HEK293T (cell line): ENCODE data around the gene SLC44A3.

Experiments
- CTCF ChIA-PET: fragments of 350-600 bp; formaldehyde crosslinking; extraction: SDS; loops from one replicate; lab custom pipeline; 2021; ENCODE audit warnings: antibody characterized with exemption, inconsistent platforms; lab: Yijun Ruan, JAX
- POLR2A ChIA-PET: fragments of 350-600 bp; formaldehyde crosslinking; extraction: SDS; loops from one replicate; lab custom pipeline; 2020; ENCODE audit warnings: antibody characterized with exemption, inconsistent platforms; lab: Yijun Ruan, JAX
- DNase-seq: peaks from one replicate; pipeline ENCODE4 v3.0.0; 2012; ENCODE audit warnings: mixed read lengths; ENCODE audit errors: extremely low spot score
- ARNT ChIP-seq: fragments of 450-650 bp; IDR thresholded peaks from 2 replicates; pipeline ENCODE4 v1.6.1; 2017; ENCODE audit warnings: mild to moderate bottlenecking
- BHLHE40 ChIP-seq: fragments of 450-650 bp; IDR thresholded peaks from 2 replicates; pipeline ENCODE4 v1.6.1; 2016; ENCODE audit warnings: mild to moderate bottlenecking, moderate library complexity, borderline replicate concordance
- CTBP1 ChIP-seq: fragments of 450-650 bp; IDR thresholded peaks from 2 replicates; pipeline ENCODE4 v1.6.1; 2016; ENCODE audit warnings: borderline replicate concordance
- ELF4 ChIP-seq: fragments of 450-650 bp; IDR thresholded peaks from 2 replicates; pipeline ENCODE4 v1.6.1; 2017; ENCODE audit warnings: antibody characterized with exemption
- FOXA1 ChIP-seq: fragments of 450-650 bp; IDR thresholded peaks from 2 replicates; pipeline ENCODE4 v1.6.1; 2016; ENCODE audit warnings: mild to moderate bottlenecking
- FOXK2 ChIP-seq: fragments of 450-650 bp; IDR thresholded peaks from 2 replicates; pipeline ENCODE4 v1.6.1; 2016; ENCODE audit warnings: mild to moderate bottlenecking
- FOXM1 ChIP-seq: fragments of 450-650 bp; IDR thresholded peaks from 2 replicates; pipeline ENCODE4 v1.6.1; 2017; ENCODE audit warnings: mild to moderate bottlenecking, borderline replicate concordance
- HDGF ChIP-seq: fragments of 450-650 bp; IDR thresholded peaks from 2 replicates; pipeline ENCODE4 v1.6.1; 2017; ENCODE audit warnings: antibody characterized with exemption, borderline replicate concordance
- L3MBTL2 ChIP-seq: fragments of 450-650 bp; conservative IDR thresholded peaks from 2 replicates; pipeline ENCODE4 v1.6.1; 2016; ENCODE audit warnings: mild to moderate bottlenecking
- LEF1 ChIP-seq: fragments of 450-650 bp; IDR thresholded peaks from 2 replicates; pipeline ENCODE4 v1.6.1; 2017; ENCODE audit warnings: mild to moderate bottlenecking, borderline replicate concordance
- NFRKB ChIP-seq: fragments of 450-650 bp; IDR thresholded peaks from 2 replicates; pipeline ENCODE4 v1.6.1; 2016; ENCODE audit warnings: mild to moderate bottlenecking, moderate library complexity
- SP1 ChIP-seq: fragments of 450-650 bp; IDR thresholded peaks from 2 replicates; pipeline ENCODE4 v1.6.1; 2017
- SUZ12 ChIP-seq: fragments of 450-650 bp; IDR thresholded peaks from 2 replicates; pipeline ENCODE4 v1.6.1; 2016; ENCODE audit warnings: mild to moderate bottlenecking
- TARDBP ChIP-seq: fragments of 450-650 bp; IDR thresholded peaks from 2 replicates; pipeline ENCODE4 v1.6.1; 2016
- ZNF384 ChIP-seq: fragments of 450-650 bp; IDR thresholded peaks from 2 replicates; pipeline ENCODE4 v1.6.1; 2016
- TF ChIP-seq, protein P1 (sequence below): fragments of 450-650 bp; IDR thresholded peaks from 2 replicates; pipeline ENCODE4 v1.6.1; 2016

The SLC44A3 gene

DNA sequence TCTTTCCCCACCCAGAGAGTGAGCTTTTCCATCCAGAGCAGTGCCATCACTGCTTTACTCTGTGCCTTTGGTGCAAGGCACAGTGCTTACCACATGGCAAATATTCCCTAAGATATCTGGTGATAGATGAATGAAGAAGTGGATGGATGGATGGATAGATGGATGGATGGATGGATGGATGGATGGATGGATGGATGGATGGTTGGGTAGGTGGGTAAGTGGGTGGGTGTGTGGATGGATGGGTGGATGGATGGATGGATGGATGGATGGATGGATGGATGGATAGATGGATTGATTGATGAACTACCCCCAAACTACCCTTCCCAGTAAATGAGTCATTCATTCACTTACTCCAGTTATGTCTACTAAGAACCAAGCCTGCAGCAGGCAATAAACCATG, 42.9 kb upstream of the SLC44A3 start:
- CTCF ChIA-PET, result no interaction called here
- DNase-seq, result no peak
- TF ChIP-seq FOXK2, result no peak
- no peak for TF ChIP-seq FOXM1
- no peak for TF ChIP-seq L3MBTL2
- no peak for TF ChIP-seq ZNF384
- no peak for TF ChIP-seq BHLHE40
- TF ChIP-seq TARDBP, result no peak
- TF ChIP-seq, protein P1, sequence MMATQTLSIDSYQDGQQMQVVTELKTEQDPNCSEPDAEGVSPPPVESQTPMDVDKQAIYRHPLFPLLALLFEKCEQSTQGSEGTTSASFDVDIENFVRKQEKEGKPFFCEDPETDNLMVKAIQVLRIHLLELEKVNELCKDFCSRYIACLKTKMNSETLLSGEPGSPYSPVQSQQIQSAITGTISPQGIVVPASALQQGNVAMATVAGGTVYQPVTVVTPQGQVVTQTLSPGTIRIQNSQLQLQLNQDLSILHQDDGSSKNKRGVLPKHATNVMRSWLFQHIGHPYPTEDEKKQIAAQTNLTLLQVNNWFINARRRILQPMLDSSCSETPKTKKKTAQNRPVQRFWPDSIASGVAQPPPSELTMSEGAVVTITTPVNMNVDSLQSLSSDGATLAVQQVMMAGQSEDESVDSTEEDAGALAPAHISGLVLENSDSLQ, result no peak
- no peak for TF ChIP-seq SUZ12
- TF ChIP-seq HDGF, result no peak
- TF ChIP-seq LEF1, result no peak
- no peak for TF ChIP-seq ELF4
- no peak for TF ChIP-seq ARNT
- no peak for TF ChIP-seq SP1
- TF ChIP-seq FOXA1, result no peak
- no peak for TF ChIP-seq CTBP1
- TF ChIP-seq NFRKB, result no peak
- POLR2A ChIA-PET, result no interaction called here

DNA sequence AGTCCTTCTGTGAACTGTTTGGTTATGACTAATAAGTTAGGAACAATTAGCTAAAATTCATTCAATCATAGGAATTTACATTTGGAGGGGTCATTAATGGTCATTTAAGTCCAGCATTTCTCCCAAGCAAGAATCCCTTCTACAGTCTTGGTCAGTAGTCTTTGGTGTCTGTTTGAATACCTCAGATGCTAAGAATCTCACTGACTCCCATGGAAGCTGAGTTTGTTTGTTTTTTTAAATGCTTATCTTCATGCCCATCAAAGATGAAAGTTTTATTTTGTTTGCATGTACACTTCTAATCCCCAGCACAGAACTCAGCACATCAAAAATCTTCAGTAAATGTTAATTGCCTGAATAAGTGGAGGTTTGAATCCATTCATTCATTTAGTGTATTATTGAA, 41.3 kb upstream of the SLC44A3 start:
- TF ChIP-seq SUZ12 (no peak), L3MBTL2 (no peak), BHLHE40 (no peak), FOXK2 (no peak), SP1 (no peak), ZNF384 (no peak), FOXA1 (no peak), NFRKB (no peak)
- ChIA-PET POLR2A (no interaction called here), CTCF (no interaction called here)
- DNase-seq, result no peak

DNA sequence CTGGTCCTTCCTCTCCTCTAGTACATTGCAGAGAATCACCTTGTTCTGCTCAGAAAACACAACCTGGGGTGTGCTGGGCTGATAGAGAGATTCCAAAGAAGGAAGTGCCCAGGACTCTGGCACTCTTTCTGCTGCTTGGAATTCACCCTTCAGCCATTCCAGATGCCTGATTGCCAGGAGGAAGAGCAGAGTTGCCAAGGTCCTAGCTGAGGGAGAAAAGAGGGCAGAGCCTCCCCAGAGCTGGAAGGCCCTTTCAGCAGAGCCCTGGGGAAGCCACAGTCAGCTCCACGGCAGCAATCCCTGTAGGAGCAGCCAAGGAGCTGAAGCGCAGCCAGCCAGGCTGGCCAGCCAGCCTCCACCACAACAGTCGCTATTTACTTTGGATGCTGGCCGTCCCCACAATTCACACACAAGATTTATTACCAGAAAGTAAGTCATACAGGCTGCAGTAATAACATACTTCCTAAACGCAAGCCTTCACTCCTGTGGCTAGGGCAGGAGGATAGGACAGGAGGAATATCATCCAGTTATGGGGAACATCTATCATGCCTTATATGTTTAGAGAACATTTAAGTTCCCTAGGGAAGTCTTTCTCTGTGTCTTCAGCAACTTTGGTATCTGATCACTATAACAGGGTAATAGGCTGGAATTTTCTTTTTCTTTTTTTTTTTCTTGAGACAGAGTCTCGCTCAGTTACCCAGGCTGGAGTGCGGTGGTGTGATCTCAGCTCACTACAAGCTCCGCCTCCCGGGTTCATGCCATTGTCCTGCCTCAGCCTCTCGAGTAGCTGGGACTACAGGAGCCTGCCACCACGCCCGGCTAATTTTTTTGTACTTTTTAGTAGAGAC, 36.6 kb upstream of the SLC44A3 start:
- DNase-seq, result peak; percentile 26
- no peak for TF ChIP-seq ZNF384
- TF ChIP-seq, protein P1, result peak; percentile 38; the same call in 1 of the 2 replicates
- CTCF ChIA-PET, result no interaction called here
- POLR2A ChIA-PET, result no interaction called here

DNA sequence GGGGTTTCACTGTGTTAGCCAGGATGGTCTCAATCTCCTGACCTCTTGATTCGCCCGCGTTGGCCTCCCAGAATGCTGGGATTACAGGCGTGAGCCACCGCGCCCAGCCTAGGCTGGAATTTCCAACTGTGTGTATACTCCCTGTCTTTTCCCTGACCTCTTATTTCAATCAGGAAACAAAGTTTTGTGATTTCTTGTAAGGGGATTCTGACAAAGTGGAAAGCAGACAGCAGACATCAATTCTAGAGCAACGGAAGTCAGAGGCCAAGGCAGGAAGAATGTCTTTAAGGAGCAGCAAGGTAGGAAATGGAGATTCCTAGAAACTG, 36.0 kb upstream of the SLC44A3 start:
- POLR2A ChIA-PET, result no interaction called here
- CTCF ChIA-PET, result no interaction called here
- DNase-seq, result no peak
- TF ChIP-seq L3MBTL2 (no peak), SP1 (no peak), ELF4 (no peak), BHLHE40 (no peak), ZNF384 (no peak), FOXM1 (no peak), HDGF (no peak), FOXA1 (no peak), TARDBP (no peak), CTBP1 (no peak), SUZ12 (no peak), FOXK2 (no peak), NFRKB (no peak), ARNT (no peak)

DNA sequence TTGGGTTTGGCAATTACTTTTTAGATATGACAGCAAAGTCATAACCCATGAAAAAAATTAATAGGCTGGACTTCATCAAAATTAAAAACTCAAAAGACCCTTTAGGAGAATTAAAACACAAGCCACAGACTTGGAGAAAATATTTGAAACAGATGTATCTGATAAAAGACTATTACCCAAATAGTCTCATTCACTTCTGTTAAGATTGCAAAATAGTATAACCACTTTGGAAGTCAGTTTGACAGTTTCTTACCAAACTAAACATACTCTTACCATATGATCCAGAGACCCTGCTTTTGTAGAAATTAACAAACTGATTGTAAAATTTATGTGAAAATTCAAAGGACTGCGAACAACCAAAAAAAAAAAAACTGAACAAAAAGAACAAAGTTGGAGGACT, 32.5 kb upstream of the SLC44A3 start:
- CTCF ChIA-PET, result no interaction called here
- TF ChIP-seq FOXM1, result no peak
- TF ChIP-seq BHLHE40, result no peak
- TF ChIP-seq ELF4, result no peak
- TF ChIP-seq ARNT, result no peak
- no peak for TF ChIP-seq FOXA1
- TF ChIP-seq TARDBP, result no peak
- no peak for TF ChIP-seq NFRKB
- no peak for TF ChIP-seq SP1
- no peak for TF ChIP-seq HDGF
- no peak for TF ChIP-seq SUZ12
- TF ChIP-seq FOXK2, result no peak
- TF ChIP-seq, protein P1, result no peak
- TF ChIP-seq L3MBTL2, result no peak
- TF ChIP-seq ZNF384, result no peak
- no peak for TF ChIP-seq CTBP1
- no peak for TF ChIP-seq LEF1
- POLR2A ChIA-PET, result no interaction called here
- no peak for DNase-seq

DNA sequence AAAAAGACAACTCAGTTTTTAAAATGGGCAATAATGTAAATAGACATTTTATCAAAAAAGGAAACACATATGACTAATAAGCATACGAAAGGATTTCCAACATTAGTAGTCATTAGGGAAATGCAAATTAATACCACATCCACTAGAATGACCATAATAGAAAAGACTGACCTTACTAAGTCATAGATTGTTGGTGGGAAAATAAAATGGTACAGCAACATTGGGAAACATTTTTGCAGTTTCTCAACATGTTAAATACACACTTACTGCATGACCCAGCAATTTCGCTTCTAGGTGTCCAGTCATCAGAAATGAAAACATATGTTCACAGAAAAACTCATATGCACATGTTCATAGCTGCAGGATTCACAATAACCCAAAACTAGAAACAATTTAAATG, 29.9 kb upstream of the SLC44A3 start:
- ChIA-PET POLR2A (no interaction called here), CTCF (no interaction called here)

More for the DNA sequence above, 29.9 kb upstream of the SLC44A3 start:
- TF ChIP-seq L3MBTL2, result no peak
- no peak for TF ChIP-seq FOXM1
- TF ChIP-seq NFRKB, result no peak
- TF ChIP-seq LEF1, result no peak
- no peak for TF ChIP-seq BHLHE40
- no peak for TF ChIP-seq ARNT
- TF ChIP-seq SUZ12, result no peak
- TF ChIP-seq ELF4, result no peak
- DNase-seq, result no peak
